ENCODE results near the gene LMBR1L. TPM values are rescaled to one million over a fixed set of nuclear protein-coding genes. Genes with fewer than 3 reads are reported as not detected.

LMBR1L gene
- total RNA-seq, 1 experiment from 2014 or later: 78.2 TPM

- no peak for TF ChIP-seq ATF3 (CRISPR knock-in tag; conservative IDR thresholded peaks at IDR 0.05)
- TF ChIP-seq JAZF1 (CRISPR knock-in tag; IDR thresholded peaks at IDR 0.05): no peak
- TF ChIP-seq SP1 (CRISPR knock-in tag; conservative IDR thresholded peaks at IDR 0.05): peak; percentile 62
- no peak for TF ChIP-seq ZNF263 (CRISPR knock-in tag; IDR thresholded peaks at IDR 0.05; ENCODE audit: low read depth)
- no peak for TF ChIP-seq RELA (CRISPR knock-in tag; IDR thresholded peaks at IDR 0.05; ENCODE audit: borderline replicate concordance)
- TF ChIP-seq ZNF396 (CRISPR knock-in tag; IDR thresholded peaks at IDR 0.05; ENCODE audit: borderline replicate concordance): no peak
- no peak for TF ChIP-seq SMAD4 (CRISPR knock-in tag; IDR thresholded peaks at IDR 0.05)
- TF ChIP-seq, protein P1, sequence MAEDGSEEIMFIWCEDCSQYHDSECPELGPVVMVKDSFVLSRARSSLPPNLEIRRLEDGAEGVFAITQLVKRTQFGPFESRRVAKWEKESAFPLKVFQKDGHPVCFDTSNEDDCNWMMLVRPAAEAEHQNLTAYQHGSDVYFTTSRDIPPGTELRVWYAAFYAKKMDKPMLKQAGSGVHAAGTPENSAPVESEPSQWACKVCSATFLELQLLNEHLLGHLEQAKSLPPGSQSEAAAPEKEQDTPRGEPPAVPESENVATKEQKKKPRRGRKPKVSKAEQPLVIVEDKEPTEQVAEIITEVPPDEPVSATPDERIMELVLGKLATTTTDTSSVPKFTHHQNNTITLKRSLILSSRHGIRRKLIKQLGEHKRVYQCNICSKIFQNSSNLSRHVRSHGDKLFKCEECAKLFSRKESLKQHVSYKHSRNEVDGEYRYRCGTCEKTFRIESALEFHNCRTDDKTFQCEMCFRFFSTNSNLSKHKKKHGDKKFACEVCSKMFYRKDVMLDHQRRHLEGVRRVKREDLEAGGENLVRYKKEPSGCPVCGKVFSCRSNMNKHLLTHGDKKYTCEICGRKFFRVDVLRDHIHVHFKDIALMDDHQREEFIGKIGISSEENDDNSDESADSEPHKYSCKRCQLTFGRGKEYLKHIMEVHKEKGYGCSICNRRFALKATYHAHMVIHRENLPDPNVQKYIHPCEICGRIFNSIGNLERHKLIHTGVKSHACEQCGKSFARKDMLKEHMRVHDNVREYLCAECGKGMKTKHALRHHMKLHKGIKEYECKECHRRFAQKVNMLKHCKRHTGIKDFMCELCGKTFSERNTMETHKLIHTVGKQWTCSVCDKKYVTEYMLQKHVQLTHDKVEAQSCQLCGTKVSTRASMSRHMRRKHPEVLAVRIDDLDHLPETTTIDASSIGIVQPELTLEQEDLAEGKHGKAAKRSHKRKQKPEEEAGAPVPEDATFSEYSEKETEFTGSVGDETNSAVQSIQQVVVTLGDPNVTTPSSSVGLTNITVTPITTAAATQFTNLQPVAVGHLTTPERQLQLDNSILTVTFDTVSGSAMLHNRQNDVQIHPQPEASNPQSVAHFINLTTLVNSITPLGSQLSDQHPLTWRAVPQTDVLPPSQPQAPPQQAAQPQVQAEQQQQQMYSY (CRISPR knock-in tag; IDR thresholded peaks at IDR 0.05): no peak
- TF ChIP-seq ZNF317 (CRISPR knock-in tag; IDR thresholded peaks at IDR 0.05; ENCODE audit: borderline replicate concordance, low read depth): no peak
- TF ChIP-seq OVOL2 (CRISPR knock-in tag; IDR thresholded peaks at IDR 0.05; ENCODE audit: borderline replicate concordance): no peak
- no peak for TF ChIP-seq GRHL2 (CRISPR knock-in tag; IDR thresholded peaks at IDR 0.05; ENCODE audit: insufficient replicate concordance, severe bottlenecking)
- TF ChIP-seq, protein P2, sequence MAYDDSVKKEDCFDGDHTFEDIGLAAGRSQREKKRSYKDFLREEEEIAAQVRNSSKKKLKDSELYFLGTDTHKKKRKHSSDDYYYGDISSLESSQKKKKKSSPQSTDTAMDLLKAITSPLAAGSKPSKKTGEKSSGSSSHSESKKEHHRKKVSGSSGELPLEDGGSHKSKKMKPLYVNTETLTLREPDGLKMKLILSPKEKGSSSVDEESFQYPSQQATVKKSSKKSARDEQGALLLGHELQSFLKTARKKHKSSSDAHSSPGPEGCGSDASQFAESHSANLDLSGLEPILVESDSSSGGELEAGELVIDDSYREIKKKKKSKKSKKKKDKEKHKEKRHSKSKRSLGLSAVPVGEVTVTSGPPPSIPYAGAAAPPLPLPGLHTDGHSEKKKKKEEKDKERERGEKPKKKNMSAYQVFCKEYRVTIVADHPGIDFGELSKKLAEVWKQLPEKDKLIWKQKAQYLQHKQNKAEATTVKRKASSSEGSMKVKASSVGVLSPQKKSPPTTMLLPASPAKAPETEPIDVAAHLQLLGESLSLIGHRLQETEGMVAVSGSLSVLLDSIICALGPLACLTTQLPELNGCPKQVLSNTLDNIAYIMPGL (CRISPR knock-in tag; IDR thresholded peaks at IDR 0.05): no peak; the same call in 1 of the 2 replicates
- TF ChIP-seq JUN (CRISPR knock-in tag; IDR thresholded peaks at IDR 0.05): no peak
- no peak for TF ChIP-seq SOX15 (CRISPR knock-in tag; IDR thresholded peaks at IDR 0.05)
- no peak for TF ChIP-seq CTCF (IDR thresholded peaks at IDR 0.05)
- TF ChIP-seq RORB (CRISPR knock-in tag; IDR thresholded peaks at IDR 0.05): no peak
- TF ChIP-seq EMX1 (CRISPR knock-in tag; IDR thresholded peaks at IDR 0.05): no peak
- TF ChIP-seq STAT6 (CRISPR knock-in tag; conservative IDR thresholded peaks at IDR 0.05; ENCODE audit: low read depth): no peak
- no peak for TF ChIP-seq NR2C2 (CRISPR knock-in tag; IDR thresholded peaks at IDR 0.05)
- no peak for TF ChIP-seq NFE2L1 (CRISPR knock-in tag; IDR thresholded peaks at IDR 0.05)
- TF ChIP-seq, protein P3, sequence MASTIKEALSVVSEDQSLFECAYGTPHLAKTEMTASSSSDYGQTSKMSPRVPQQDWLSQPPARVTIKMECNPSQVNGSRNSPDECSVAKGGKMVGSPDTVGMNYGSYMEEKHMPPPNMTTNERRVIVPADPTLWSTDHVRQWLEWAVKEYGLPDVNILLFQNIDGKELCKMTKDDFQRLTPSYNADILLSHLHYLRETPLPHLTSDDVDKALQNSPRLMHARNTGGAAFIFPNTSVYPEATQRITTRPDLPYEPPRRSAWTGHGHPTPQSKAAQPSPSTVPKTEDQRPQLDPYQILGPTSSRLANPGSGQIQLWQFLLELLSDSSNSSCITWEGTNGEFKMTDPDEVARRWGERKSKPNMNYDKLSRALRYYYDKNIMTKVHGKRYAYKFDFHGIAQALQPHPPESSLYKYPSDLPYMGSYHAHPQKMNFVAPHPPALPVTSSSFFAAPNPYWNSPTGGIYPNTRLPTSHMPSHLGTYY (CRISPR knock-in tag; IDR thresholded peaks at IDR 0.05): no peak
- no peak for TF ChIP-seq NR1H2 (CRISPR knock-in tag; IDR thresholded peaks at IDR 0.05)
- TF ChIP-seq NFATC4 (CRISPR knock-in tag; IDR thresholded peaks at IDR 0.05): no peak
- no peak for TF ChIP-seq ZNF232 (CRISPR knock-in tag; IDR thresholded peaks at IDR 0.05)
- peak; percentile 99 for TF ChIP-seq ZNF423 (CRISPR knock-in tag; IDR thresholded peaks at IDR 0.05)
- TF ChIP-seq CREM (CRISPR knock-in tag; IDR thresholded peaks at IDR 0.05): 0 out of 2 replicates have a peak, but pooled peaks have one; percentile 59
- TF ChIP-seq PREB (CRISPR knock-in tag; IDR thresholded peaks at IDR 0.05; ENCODE audit: borderline replicate concordance): 0 out of 2 replicates have a peak, but pooled peaks have one; percentile 34
- TF ChIP-seq MYBL2 (CRISPR knock-in tag; IDR thresholded peaks at IDR 0.05): no peak
Observed at GRCh38 chr12:49069507-49070346, 40.9 kb downstream of the LMBR1L start, which contains the start of gene RHEBL1 (continued).
